GM18868 (cell line): Measurements from ENCODE around the gene ANAPC5.
"Not testable (repeated sequence)": the region's sequence is repeated elsewhere in the genome, so short reads cannot be mapped to it uniquely, and the experiment has no call there.

Source experiments
- ATAC-seq: cut with Tn5 transposase; IDR thresholded peaks from one replicate; pipeline ENCODE4 v1.9.1; 2021; ENCODE audit warnings: mild to moderate bottlenecking, moderate library complexity; ENCODE audit not compliant: unreplicated experiment

ANAPC5 gene

GRCh38 chr12:121351820-121352681 is at the start of gene ANAPC5:
Gene ANAPC5 (minus strand): TSS chr12:121352411. CDS start chr12:121352340, 71 bp downstream.
- peak; percentile 96 for ATAC-seq

GRCh38 chr12:121400332-121401139 is 48.3 kb upstream of the ANAPC5 start:
- peak; percentile 42 for ATAC-seq

GRCh38 chr12:121399391-121400331 is 47.5 kb upstream of the ANAPC5 start, which contains the start of gene RNF34:
Gene RNF34 (plus strand): TSS chr12:121400118. CDS start chr12:121400213, 95 bp downstream.
- ATAC-seq, result peak; percentile 92

GRCh38 chr12:121398355-121398754 is 46.1 kb upstream of the ANAPC5 start:
- no peak for ATAC-seq

- ATAC-seq, result no peak
Observed at GRCh38 chr12:121397521-121397920, 45.3 kb upstream of the ANAPC5 start.

- no peak for ATAC-seq
Observed at GRCh38 chr12:121392325-121392716, 40.1 kb upstream of the ANAPC5 start.

GRCh38 chr12:121391619-121392324 is 39.6 kb upstream of the ANAPC5 start:
- no peak for ATAC-seq

GRCh38 chr12:121390856-121391255 is 38.6 kb upstream of the ANAPC5 start:
- no peak for ATAC-seq

GRCh38 chr12:121388421-121388981 is 36.3 kb upstream of the ANAPC5 start:
- no peak for ATAC-seq

GRCh38 chr12:121384891-121385290 is 32.7 kb upstream of the ANAPC5 start:
- ATAC-seq, result not testable (repeated sequence)

GRCh38 chr12:121383601-121384021 is 31.4 kb upstream of the ANAPC5 start:
- no peak for ATAC-seq

GRCh38 chr12:121379945-121380344 is 27.7 kb upstream of the ANAPC5 start:
- no peak for ATAC-seq

GRCh38 chr12:121378736-121379135 is 26.5 kb upstream of the ANAPC5 start:
- no peak for ATAC-seq

- ATAC-seq, result no peak
Observed at GRCh38 chr12:121376754-121377697, 24.8 kb upstream of the ANAPC5 start.

- ATAC-seq, result not testable (repeated sequence)
Observed at GRCh38 chr12:121374945-121375584, 22.9 kb upstream of the ANAPC5 start.

- not testable (repeated sequence) for ATAC-seq
Observed at GRCh38 chr12:121374336-121374735, 22.1 kb upstream of the ANAPC5 start.

GRCh38 chr12:121373755-121374154 is 21.5 kb upstream of the ANAPC5 start:
- no peak for ATAC-seq

GRCh38 chr12:121371404-121371803 is 19.2 kb upstream of the ANAPC5 start:
- no peak for ATAC-seq
